LHCN-M2 (cell line): Measurements from ENCODE around the gene GSN. TPM values are rescaled to one million over a fixed set of nuclear protein-coding genes. Genes with fewer than 3 reads are reported as not detected.

Experiments
- DNase-seq: peaks from one replicate; pipeline ENCODE4 v3.0.0-alpha.2; 2012; ENCODE audit warnings: low read depth
- polyA plus RNA-seq: library from polyadenylated mRNA; unstranded; fragments of >200 nt; gene quantifications from one replicate; pipeline ENCODE4 v1.2.1, GENCODE V29; 2012; ENCODE audit warnings: missing spikeins
- total RNA-seq: library from RNA; depleted of rRNA; stranded (reverse); fragments of >200 nt; gene quantifications from 2 replicates; pipeline ENCODE4 v1.2.3, GENCODE V29; 2014; rRNA removed

The GSN gene
- total RNA-seq: 453 and 467 TPM in 2 replicates
- polyA plus RNA-seq: 476 TPM

GRCh38 chr9:121267689-121268597 is at the start of gene GSN:
TSS of gene GSN (plus strand) at chr9:121268162. CDS start at chr9:121301972, 33,810 bp downstream.
- peak; percentile 71 for DNase-seq

GRCh38 chr9:121218357-121219027 is 49.5 kb upstream of the GSN start:
- no peak for DNase-seq

DNA sequence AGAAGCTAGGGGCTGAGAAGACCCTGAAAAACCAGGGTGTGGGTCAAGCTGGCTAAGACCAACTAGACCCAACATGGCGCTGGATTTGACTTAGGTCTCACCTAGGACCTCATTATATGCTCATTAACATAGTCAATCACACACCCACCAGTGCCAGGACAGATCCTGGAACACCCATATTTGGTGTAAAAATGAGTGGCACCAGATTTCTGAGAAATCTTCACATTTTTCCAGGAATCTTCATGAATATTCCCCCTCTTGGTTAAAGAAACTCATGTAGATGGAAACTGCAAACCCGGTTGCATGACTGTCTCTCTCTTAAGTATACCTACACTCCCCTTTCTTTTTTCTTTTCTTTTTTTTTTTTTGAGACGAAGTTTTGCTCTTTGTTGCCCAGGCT is 48.4 kb upstream of the GSN start:
- no peak for DNase-seq

GRCh38 chr9:121220996-121221663 is 46.8 kb upstream of the GSN start:
- DNase-seq: no peak

DNA sequence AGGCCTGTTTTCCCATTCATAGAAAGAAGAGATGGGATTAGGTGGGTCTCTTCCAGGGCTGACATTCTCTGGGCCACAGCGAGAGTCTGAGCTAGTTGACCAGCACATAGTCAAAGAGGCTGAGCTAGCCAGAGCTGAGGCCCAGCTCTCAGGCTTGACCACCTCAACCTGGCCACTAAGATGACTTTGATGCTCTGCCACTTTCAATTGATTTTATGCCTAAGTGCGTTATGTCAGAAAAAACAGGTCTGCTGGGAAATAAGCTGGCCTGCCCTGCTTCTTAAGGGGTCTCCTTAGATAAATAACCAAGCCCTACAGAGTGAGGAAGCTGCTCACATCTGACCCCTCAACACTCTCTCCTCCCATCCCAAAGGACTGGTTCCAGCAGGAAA is 46.3 kb upstream of the GSN start:
- DNase-seq: no peak

- DNase-seq: peak; percentile 55
Observed at GRCh38 chr9:121222524-121223171, 45.3 kb upstream of the GSN start.

GRCh38 chr9:121225240-121225639 is 42.7 kb upstream of the GSN start:
- no peak for DNase-seq

- DNase-seq: no peak
Observed at GRCh38 chr9:121226175-121226574, 41.8 kb upstream of the GSN start.

GRCh38 chr9:121227862-121228261 is 40.1 kb upstream of the GSN start:
- DNase-seq: no peak

DNA sequence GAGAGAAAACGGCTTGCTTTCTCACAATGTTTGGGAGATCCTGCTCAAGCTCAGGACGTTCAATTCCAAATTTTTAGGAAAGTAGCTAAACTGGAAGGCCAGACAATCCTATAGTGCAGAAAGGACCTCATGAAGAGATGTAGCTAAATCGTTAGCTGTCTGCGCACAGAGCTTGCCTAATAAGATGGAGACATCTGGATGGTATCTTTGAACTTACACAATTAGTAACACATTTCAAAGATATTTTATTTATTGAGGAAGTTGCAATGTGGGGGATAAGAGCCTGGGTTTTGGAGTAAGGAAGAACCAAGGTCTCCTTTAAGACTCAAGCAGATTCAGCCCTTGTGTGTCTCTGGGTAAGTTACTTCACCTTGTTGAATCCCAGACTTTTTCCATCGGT is 37.7 kb upstream of the GSN start:
- no peak for DNase-seq

DNA sequence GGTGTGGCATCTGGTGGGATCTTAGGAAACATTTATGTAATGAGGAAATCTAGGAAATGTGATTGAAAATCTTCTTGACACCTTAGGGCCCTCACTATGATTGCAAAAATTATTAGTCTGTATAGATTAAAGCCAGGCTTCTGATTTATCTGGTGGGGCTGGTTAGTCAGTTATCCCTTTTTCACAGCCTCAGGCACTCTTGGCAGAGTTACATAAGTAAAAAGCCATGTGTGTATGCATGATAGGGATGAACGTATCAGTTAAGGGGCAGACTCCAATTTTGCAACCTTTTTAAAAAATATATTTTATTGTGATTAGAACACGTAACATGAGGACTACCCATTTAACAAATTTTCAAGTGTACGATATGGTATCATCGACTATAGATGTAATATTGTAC is 35.7 kb upstream of the GSN start:
- no peak for DNase-seq

DNA sequence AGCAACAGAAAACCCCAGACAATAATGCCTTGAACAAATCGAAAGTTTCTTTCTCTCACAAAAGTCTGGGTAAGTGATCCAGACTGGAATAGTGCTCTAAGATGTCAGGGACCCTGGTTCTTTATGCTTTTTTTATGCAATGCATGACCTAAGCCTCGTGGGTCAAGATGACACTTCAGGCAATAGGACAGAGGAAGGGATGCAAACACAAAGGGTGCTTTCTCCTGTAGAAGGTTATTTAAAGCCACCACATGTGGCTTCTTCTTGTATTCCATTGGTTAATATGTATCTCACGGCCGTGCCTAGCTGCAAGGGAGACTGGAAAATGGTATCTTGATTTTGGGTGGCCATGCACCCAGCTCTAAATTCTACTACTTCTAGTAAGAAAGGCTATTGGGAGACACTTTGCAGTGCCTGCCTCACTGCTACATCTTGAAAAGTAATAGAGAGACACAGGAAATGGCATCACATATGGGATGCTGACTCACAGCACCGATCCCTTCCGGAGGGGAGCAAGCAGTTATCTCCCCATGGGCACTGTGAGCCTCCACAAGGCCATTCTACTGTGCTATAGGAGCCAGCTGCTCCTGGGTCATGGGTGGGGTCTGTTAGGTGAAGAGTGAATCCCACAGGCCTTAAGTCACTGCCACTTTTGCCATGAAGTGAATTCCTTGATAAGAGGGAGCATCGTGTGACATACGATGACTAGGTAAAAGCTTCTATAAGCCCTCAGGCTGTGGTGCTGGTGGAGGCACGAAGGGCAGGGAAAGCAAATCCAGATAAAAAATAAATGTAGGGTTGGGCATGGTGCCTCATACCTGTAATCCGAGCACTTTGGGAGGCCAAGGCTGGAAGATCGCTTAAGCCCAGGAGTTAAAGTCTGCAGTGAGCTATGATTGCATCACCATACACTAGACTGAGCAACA is 33.8 kb upstream of the GSN start:
- peak; percentile 50 for DNase-seq

GRCh38 chr9:121234832-121235161 is 33.2 kb upstream of the GSN start:
- no peak for DNase-seq

- no peak for DNase-seq
Observed at GRCh38 chr9:121235512-121235911, 32.5 kb upstream of the GSN start.

- DNase-seq: no peak
Observed at GRCh38 chr9:121237916-121238315, 30.0 kb upstream of the GSN start.

- no peak for DNase-seq
Observed at GRCh38 chr9:121239071-121239470, 28.9 kb upstream of the GSN start.

- no peak for DNase-seq
Observed at GRCh38 chr9:121239851-121240250, 28.1 kb upstream of the GSN start.

GRCh38 chr9:121240472-121241135 is 27.4 kb upstream of the GSN start:
- no peak for DNase-seq

DNA sequence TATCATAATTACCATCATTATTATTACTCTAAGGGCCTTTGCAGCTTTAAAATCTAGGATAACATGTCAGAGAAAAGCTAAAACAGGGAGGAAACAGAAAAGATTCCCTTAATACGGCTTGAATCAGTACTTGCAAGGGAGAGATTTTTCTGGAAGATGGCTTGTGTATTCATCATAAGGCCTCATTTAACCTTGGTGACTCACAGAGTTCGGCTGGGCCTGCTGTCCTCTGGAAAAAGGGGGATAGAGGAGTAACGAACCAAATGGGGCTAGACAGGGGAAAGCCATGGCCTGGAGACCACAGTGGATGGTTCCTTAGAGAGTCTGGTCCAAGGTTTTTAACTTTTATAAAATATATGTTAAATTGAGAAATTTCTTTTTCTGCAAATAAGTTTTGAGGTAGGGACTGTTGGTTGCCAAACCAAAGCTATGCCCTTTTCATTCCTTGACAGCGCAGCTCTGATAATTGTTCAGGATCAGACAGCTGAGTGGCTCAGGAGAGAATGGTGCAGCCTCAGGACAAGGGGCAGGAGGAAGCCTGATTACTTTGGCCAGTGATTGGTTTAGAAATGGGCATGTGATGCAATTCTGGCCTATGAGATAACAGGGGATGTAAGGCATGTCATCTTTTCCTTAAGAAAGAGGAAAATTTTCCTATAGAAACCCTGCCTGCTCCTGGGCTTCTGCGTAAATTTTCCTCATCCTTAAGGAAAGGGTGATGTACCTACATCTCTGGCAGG is 25.6 kb upstream of the GSN start:
- peak; percentile 74 for DNase-seq

- DNase-seq: no peak
Observed at GRCh38 chr9:121242959-121243346, 25.0 kb upstream of the GSN start.
